ENCODE results near the gene SCN4A.
"Not testable (repeated sequence)": the region's sequence is repeated elsewhere in the genome, so short reads cannot be mapped to it uniquely, and the experiment has no call there.

The SCN4A gene

DNA sequence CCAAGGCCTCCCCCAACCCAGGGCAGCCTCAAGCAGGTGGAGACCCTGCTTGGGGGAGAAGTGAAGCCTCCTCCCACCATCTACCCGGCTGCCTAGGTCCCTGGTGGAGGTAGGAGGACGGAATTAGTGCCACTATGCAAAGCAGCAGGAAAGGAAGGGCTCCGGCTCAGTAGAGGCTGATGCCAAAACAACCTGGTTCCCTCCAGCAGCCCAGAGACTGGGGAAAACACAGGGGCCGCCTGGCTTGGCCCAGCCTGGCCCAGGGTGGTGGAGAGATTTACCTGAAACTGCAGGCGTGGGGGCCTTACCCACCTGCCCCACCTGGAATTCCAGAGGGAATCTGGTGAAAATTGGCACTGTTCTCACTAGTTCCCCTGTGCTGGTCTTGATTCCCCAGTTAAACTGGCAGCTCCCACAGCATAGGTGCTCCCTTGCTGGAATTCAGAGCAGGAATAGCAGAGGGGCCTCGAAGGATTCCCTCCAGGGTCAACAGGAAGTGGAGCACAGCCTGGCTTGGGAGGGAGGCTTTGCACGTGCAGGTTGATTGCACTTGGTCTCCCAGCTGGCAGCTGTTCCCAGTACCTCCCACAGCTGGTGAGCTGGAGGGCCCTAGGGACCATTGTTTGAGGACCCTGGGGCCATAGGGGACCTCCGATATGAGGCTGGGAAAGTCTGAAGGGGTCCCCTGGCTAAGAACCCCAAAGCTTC, 45.1 kb downstream of the SCN4A start:
- Histone ChIP-seq H3K36me3 (ENCODE audit: low read depth) (no peaks in the 10 kb centered on the region), H3K27me3 (ENCODE audit: insufficient read depth, poor library complexity, severe bottlenecking) (no peaks in the 10 kb centered on the region), H3K9me3 (ENCODE audit: severe bottlenecking) (no peaks in the 10 kb centered on the region), H3K4me3 (ENCODE audit: severe bottlenecking) (no peak overlapping the region), H3K4me1 (ENCODE audit: insufficient read depth, poor library complexity, severe bottlenecking) (no peaks in the 10 kb centered on the region), H3K27ac (ENCODE audit: poor library complexity, severe bottlenecking) (no peak overlapping the region)
- no peak for DNase-seq (ENCODE audit: low spot score)
- ATAC-seq (ENCODE audit: low read depth): no peak
- TF ChIP-seq, protein P1, sequence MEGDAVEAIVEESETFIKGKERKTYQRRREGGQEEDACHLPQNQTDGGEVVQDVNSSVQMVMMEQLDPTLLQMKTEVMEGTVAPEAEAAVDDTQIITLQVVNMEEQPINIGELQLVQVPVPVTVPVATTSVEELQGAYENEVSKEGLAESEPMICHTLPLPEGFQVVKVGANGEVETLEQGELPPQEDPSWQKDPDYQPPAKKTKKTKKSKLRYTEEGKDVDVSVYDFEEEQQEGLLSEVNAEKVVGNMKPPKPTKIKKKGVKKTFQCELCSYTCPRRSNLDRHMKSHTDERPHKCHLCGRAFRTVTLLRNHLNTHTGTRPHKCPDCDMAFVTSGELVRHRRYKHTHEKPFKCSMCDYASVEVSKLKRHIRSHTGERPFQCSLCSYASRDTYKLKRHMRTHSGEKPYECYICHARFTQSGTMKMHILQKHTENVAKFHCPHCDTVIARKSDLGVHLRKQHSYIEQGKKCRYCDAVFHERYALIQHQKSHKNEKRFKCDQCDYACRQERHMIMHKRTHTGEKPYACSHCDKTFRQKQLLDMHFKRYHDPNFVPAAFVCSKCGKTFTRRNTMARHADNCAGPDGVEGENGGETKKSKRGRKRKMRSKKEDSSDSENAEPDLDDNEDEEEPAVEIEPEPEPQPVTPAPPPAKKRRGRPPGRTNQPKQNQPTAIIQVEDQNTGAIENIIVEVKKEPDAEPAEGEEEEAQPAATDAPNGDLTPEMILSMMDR (IDR thresholded peaks at IDR 0.05; ENCODE audit: poor library complexity, severe bottlenecking): no peak

DNA sequence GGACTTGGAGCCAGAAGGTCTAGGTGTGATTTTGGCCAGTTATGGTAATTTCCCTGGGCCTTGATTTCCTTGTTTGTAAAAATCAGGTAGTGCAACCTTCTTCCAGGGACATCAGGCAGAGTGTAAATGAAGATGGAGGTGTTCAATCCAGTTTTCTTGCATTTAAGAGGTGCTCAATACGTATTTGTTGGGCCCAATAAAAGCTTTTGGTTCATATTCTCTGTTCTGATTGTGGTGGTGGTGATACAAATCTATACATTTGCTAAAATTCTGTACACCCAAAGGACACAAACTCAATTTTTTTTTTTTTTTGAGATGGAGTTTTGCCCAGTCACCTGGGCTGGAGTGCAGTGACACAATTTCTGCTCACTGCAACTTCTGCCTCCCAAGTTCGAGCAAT, 46.6 kb downstream of the SCN4A start:
- DNase-seq (ENCODE audit: low spot score): no peak
- H3K27me3 ChIP-seq (ENCODE audit: insufficient read depth, poor library complexity, severe bottlenecking): no peaks in the 10 kb centered on the region
- H3K9me3 ChIP-seq (ENCODE audit: severe bottlenecking): no peaks in the 10 kb centered on the region
- H3K4me1 ChIP-seq (ENCODE audit: insufficient read depth, poor library complexity, severe bottlenecking): no peaks in the 10 kb centered on the region
- H3K4me3 ChIP-seq (ENCODE audit: severe bottlenecking): no peak overlapping the region
- H3K36me3 ChIP-seq (ENCODE audit: low read depth): no peaks in the 10 kb centered on the region
- TF ChIP-seq, protein P1 (IDR thresholded peaks at IDR 0.05; ENCODE audit: poor library complexity, severe bottlenecking): no peak
- H3K27ac ChIP-seq (ENCODE audit: poor library complexity, severe bottlenecking): no peak overlapping the region
- ATAC-seq (ENCODE audit: low read depth): no peak

DNA sequence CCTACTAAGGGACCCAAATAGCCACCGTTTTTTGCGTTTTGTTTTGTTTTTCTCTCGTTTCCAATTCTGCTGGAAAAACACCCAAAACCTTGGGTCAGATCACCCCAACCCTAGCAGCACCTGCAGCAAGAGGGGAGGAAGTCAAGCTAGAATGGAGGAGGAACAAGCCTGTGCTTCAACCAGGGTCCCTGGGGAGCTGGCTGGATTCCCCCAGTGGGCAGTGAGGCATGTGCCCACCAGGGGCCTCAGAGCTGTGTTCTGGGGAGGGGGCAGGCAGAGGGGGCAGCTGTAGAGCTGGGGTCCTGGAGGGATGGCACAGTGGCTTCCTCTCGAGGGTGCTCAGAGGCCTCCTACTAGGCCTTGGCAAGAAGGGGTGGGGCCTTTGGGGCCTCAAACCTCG, 47.1 kb downstream of the SCN4A start:
- Histone ChIP-seq H3K4me3 (ENCODE audit: severe bottlenecking) (no peak overlapping the region), H3K9me3 (ENCODE audit: severe bottlenecking) (no peaks in the 10 kb centered on the region), H3K27ac (ENCODE audit: poor library complexity, severe bottlenecking) (no peak overlapping the region), H3K4me1 (ENCODE audit: insufficient read depth, poor library complexity, severe bottlenecking) (no peaks in the 10 kb centered on the region), H3K27me3 (ENCODE audit: insufficient read depth, poor library complexity, severe bottlenecking) (no peaks in the 10 kb centered on the region), H3K36me3 (ENCODE audit: low read depth) (no peaks in the 10 kb centered on the region)
- TF ChIP-seq, protein P1 (IDR thresholded peaks at IDR 0.05; ENCODE audit: poor library complexity, severe bottlenecking): no peak
- DNase-seq (ENCODE audit: low spot score): no peak
- no peak for ATAC-seq (ENCODE audit: low read depth)

DNA sequence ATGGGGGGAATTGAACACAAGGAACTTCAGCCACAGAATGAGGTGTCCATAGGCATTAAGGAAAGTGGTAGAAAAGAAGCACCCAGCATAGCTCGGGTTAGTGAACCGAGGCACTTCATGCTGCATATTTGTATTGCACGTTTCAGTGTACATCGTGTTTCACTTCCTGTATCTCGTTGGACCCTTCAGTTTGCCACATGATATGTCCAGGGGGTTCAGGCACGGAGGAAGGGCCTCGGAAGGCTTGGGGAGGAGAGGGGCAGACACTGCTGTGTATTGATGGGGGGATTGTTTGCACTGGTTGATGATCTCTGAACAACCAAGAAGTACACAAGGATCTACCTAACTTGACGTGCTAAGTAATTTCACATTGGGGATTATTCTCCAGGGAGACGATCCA, 50.3 kb downstream of the SCN4A start:
- H3K36me3 ChIP-seq (ENCODE audit: low read depth); H3K27me3 ChIP-seq (ENCODE audit: insufficient read depth, poor library complexity, severe bottlenecking); H3K4me3 ChIP-seq (ENCODE audit: severe bottlenecking); DNase-seq (ENCODE audit: low spot score); H3K4me1 ChIP-seq (ENCODE audit: insufficient read depth, poor library complexity, severe bottlenecking); H3K9me3 ChIP-seq (ENCODE audit: severe bottlenecking); H3K27ac ChIP-seq (ENCODE audit: poor library complexity, severe bottlenecking); ATAC-seq (ENCODE audit: low read depth): not testable (repeated sequence)

DNA sequence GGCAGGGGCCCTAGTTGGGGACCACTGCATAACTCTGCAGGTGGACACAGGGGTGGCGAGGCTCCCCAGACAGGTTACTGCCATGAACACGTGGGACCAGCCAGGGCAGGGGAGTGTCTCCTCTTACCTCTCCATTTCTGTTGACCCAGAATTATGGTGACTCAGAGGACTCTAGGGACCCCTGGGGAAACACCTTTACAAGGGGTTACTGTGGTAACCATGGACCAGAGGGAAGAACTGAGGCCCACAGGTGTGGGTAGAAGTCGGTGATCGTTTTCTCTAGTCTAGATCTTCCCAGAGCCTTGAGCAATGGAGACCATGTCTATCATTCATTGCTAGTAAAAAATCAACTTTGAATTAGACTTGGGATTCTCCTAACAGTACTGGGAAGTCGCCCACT, 51.9 kb downstream of the SCN4A start:
- H3K9me3 ChIP-seq (ENCODE audit: severe bottlenecking); DNase-seq (ENCODE audit: low spot score); H3K27me3 ChIP-seq (ENCODE audit: insufficient read depth, poor library complexity, severe bottlenecking); H3K36me3 ChIP-seq (ENCODE audit: low read depth); H3K27ac ChIP-seq (ENCODE audit: poor library complexity, severe bottlenecking); ATAC-seq (ENCODE audit: low read depth); H3K4me1 ChIP-seq (ENCODE audit: insufficient read depth, poor library complexity, severe bottlenecking); H3K4me3 ChIP-seq (ENCODE audit: severe bottlenecking): not testable (repeated sequence)

DNA sequence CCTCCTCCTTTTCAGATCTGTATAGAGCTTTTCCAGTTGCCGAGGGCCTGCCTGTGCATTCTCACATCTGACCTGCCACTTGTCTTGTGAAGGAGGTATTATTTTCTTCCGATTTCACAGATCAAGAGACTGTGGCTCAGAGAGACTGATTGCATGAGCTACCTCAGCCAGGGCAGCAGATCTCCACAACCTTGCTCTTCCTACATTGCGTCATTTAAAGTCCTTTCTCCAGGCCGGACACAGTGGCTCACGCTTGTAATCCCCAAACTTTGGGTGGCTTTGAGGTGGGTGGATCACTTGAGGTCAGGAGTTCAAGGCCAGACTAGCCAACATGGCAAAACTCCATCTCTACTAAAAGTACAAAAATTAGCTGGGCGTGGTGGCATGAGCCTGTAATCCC, 52.7 kb downstream of the SCN4A start:
- ATAC-seq (ENCODE audit: low read depth); H3K27me3 ChIP-seq (ENCODE audit: insufficient read depth, poor library complexity, severe bottlenecking); H3K27ac ChIP-seq (ENCODE audit: poor library complexity, severe bottlenecking); DNase-seq (ENCODE audit: low spot score); H3K36me3 ChIP-seq (ENCODE audit: low read depth); H3K4me3 ChIP-seq (ENCODE audit: severe bottlenecking); H3K4me1 ChIP-seq (ENCODE audit: insufficient read depth, poor library complexity, severe bottlenecking); H3K9me3 ChIP-seq (ENCODE audit: severe bottlenecking): not testable (repeated sequence)

Measured in RWPE2 (cell line).